ENCODE data around the gene CLK4.
A peak's percentile ranks its signal among the peaks of the same experiment; 100 is the strongest.

Gene CLK4

DNA sequence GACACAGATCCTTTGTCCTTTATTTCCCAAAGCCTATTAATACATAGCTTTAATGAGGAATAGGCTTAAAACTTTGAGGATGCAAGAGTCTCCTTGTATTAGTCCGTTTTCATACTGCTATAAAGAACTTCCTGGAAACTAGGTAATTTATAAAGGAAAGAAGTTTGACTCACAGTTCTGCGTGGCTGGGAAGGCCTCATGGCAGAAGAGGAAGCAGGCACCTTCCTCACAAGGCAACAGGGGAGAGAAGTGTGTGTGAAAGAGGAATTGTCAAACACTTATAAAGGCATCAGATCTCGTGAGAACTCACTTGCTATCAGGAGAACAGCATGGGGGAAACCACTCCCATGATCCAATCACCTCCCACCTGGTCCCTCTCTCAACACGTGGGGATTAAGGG, 5.4 kb upstream of the CLK4 start:
- Histone ChIP-seq H3K27me3 (ENCODE audit: insufficient read depth, low read depth, severe bottlenecking) (no peaks in the 10 kb centered on the region), H3K27ac (no peak overlapping the region), H3K36me3 (no peaks in the 10 kb centered on the region), H3K9me3 (ENCODE audit: severe bottlenecking) (peaks cover 1% of the 10 kb centered on the region), H3K4me3 (ENCODE audit: low read depth, low read length) (no peak overlapping the region)
- no peak for DNase-seq
- TF ChIP-seq, protein P1, sequence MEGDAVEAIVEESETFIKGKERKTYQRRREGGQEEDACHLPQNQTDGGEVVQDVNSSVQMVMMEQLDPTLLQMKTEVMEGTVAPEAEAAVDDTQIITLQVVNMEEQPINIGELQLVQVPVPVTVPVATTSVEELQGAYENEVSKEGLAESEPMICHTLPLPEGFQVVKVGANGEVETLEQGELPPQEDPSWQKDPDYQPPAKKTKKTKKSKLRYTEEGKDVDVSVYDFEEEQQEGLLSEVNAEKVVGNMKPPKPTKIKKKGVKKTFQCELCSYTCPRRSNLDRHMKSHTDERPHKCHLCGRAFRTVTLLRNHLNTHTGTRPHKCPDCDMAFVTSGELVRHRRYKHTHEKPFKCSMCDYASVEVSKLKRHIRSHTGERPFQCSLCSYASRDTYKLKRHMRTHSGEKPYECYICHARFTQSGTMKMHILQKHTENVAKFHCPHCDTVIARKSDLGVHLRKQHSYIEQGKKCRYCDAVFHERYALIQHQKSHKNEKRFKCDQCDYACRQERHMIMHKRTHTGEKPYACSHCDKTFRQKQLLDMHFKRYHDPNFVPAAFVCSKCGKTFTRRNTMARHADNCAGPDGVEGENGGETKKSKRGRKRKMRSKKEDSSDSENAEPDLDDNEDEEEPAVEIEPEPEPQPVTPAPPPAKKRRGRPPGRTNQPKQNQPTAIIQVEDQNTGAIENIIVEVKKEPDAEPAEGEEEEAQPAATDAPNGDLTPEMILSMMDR (IDR thresholded peaks at IDR 0.05; ENCODE audit: low read depth, low read length): no peak

DNA sequence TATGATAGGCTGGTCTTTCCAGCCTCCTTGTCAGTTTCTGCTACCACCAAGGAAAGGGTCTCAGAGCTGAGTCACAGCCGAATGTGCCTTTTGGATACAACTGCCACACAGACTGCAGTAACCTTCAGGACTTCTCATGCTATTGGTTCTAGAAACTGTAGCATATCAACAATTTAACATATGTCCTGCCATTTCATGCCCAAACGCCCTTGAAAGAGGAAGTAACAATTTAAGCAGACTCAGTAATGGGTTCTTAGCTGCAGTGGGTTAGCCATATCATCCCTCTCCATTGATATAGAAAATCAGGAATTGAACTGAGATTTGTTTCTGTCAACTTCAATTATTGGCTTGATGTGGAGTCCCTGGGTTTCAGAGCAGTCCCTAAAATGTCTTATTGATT, 4.1 kb upstream of the CLK4 start:
- no peak overlapping the region for H3K4me3 ChIP-seq (ENCODE audit: low read depth, low read length)
- no peak overlapping the region for H3K27ac ChIP-seq
- DNase-seq: no peak
- TF ChIP-seq, protein P1 (IDR thresholded peaks at IDR 0.05; ENCODE audit: low read depth, low read length): no peak
- H3K27me3 ChIP-seq (ENCODE audit: insufficient read depth, low read depth, severe bottlenecking): no peaks in the 10 kb centered on the region
- no peaks in the 10 kb centered on the region for H3K36me3 ChIP-seq
- peaks cover 2% of the 10 kb centered on the region for H3K9me3 ChIP-seq (ENCODE audit: severe bottlenecking)

DNA sequence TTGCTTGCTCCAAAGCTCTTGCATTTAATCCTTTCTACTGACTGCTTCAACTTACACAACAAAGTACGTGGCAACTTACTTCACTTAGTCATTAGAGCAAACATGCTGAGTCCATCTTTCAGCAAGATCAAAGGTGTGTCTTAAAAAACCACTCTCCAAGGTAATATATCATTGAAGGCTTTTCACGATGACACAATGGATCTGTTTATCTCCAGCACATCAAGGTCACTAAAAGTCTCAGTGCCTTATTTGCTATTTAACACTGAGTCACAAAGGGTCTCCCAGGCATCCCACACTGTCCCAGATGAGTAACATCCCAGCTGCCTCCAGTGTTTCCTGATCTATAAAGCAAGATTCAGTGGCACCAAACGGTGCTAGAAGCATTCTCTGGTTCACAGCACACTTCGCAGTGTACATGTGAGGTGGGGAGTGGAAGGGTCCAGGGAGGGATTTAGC, 3.7 kb upstream of the CLK4 start:
- Histone ChIP-seq H3K4me3 (ENCODE audit: low read depth, low read length) (no peak overlapping the region), H3K36me3 (no peaks in the 10 kb centered on the region), H3K27me3 (ENCODE audit: insufficient read depth, low read depth, severe bottlenecking) (no peaks in the 10 kb centered on the region), H3K9me3 (ENCODE audit: severe bottlenecking) (peaks cover 2% of the 10 kb centered on the region), H3K27ac (no peak overlapping the region)
- TF ChIP-seq, protein P1 (IDR thresholded peaks at IDR 0.05; ENCODE audit: low read depth, low read length): no peak
- no peak for DNase-seq

DNA sequence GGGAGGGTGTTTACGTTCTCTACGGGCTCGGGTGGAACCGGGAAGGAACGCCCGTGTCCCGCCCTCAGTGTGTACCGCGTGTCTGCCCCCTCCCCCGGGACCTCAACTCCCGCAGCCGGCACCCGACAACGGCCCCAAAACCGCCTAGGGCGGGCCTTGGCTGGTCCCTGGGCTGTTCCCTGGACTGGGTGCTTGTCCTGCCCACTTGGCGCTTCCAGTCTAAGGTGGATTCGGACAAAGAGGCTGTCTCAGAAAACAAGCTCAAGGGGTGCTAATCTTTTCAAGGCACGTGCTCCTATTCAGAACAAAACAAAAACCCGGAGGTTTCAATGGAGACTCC, 379 bp upstream of the CLK4 start:
- Histone ChIP-seq H3K36me3 (no peaks in the 10 kb centered on the region), H3K4me3 (ENCODE audit: low read depth, low read length) (peak overlapping the region; percentile 37), H3K9me3 (ENCODE audit: severe bottlenecking) (peaks cover 2% of the 10 kb centered on the region), H3K27me3 (ENCODE audit: insufficient read depth, low read depth, severe bottlenecking) (no peaks in the 10 kb centered on the region), H3K27ac (no peak overlapping the region)
- DNase-seq: no peak
- TF ChIP-seq, protein P1 (IDR thresholded peaks at IDR 0.05; ENCODE audit: low read depth, low read length): no peak

DNA sequence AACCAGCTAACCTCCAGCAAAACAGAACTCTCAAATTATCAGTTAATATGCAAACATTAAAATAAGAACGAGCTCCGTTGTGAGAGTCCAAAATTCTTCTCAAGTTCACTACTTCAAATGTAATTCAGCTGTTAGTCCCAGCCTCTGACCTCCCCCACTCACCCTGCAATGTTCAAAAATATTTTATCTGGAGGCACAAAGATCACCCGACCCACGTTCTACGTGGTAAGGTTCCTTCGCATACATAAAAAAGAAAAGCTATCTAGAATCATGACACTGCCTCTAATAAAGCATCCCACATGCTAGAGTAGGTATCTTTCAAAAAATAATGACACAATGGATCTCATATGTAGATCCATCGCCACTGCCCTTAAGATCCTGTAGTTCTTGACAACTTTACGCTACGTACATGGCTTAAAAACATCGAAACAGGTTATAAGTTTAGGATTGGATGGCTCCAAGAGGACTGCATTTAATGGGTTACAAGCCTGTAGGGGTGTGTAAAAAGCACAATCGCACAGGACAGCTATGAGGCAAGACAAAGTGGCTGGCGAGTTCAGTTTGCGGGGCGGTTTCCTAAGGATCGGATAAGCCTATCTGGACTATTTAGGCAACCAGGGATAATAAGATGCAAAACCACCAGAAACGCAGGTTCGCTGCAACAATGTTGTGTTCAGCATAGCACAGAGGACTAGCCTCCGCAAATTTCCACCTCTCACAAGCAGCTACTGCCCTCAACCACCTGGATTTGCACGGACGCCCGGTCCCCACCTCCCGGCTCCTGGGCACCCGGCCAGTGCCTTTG, 969 bp downstream of the CLK4 start:
- H3K27me3 ChIP-seq (ENCODE audit: insufficient read depth, low read depth, severe bottlenecking): no peaks in the 10 kb centered on the region
- peaks cover 2% of the 10 kb centered on the region for H3K9me3 ChIP-seq (ENCODE audit: severe bottlenecking)
- peak; percentile 5 for DNase-seq
- H3K27ac ChIP-seq: peak overlapping the region; percentile 80
- TF ChIP-seq, protein P1 (IDR thresholded peaks at IDR 0.05; ENCODE audit: low read depth, low read length): no peak
- H3K36me3 ChIP-seq: peaks cover 7% of the 10 kb centered on the region
- H3K4me3 ChIP-seq (ENCODE audit: low read depth, low read length): peak overlapping the region; percentile 74

All from WERI-Rb-1 (cell line).